Right cardiac atrium (tissue), 5 donors: ENCODE measurements around the gene ARHGAP6. TPM values are rescaled to one million over a fixed set of nuclear protein-coding genes. Genes with fewer than 3 reads are reported as not detected.

ENCODE experiments used
- ATAC-seq, 2 donors: fragments of 200-7000 bp; cut with Tn5 transposase; one replicate each; pipeline versions ENCODE4 v1.8.0 to v1.9.1; 2020; ENCODE audit warnings: moderate library complexity in 2 of 2, mild to moderate bottlenecking in 1 of 2
- DNase-seq, 3 donors: peaks; one replicate each; pipeline ENCODE4 v3.0.0-alpha.2; 2020
- H3K27ac ChIP-seq: one replicate; pipeline ENCODE4 v1.5.1; 2013; ENCODE audit warnings: mild to moderate bottlenecking, low read length, control low read depth, moderate library complexity
- H3K27me3 ChIP-seq: one replicate; pipeline ENCODE4 v1.6.1; 2013; ENCODE audit not compliant: control insufficient read depth, insufficient read depth
- H3K4me1 ChIP-seq: one replicate; pipeline ENCODE4 v1.6.1; 2013; ENCODE audit warnings: low read length; ENCODE audit not compliant: control insufficient read depth, insufficient read depth
- H3K4me3 ChIP-seq: one replicate; pipeline ENCODE4 v1.5.1; 2013; ENCODE audit warnings: low read length, control low read depth
- H3K9me3 ChIP-seq: one replicate; pipeline ENCODE4 v1.6.1; 2013; ENCODE audit warnings: low read length; ENCODE audit not compliant: control insufficient read depth
- WGBS: extraction: QIAGEN DNeasy Blood & Tissue Kit; methylation state at CpG from one replicate; pipeline ENCODE4 v1.1.7; 2013; 5-methylcytosine and 5-hydroxymethylcytosine counted together
- intact Hi-C, 4 donors: fragments of 100-400 bp; cut with DNase I; formaldehyde crosslinking; loops; one replicate each; pipeline versions ENCODE4 v1.11.0 to v1.14.0; 2022 to 2023
- polyA plus RNA-seq: library from polyadenylated mRNA; stranded (reverse); fragments of 200-250 nt; gene quantifications from one replicate; pipeline ENCODE4 v1.2.3, GENCODE V29; 2013
- total RNA-seq, 4 donors: library from RNA; stranded (reverse); fragmentation: NEBNext Ultra II Directional; extraction: Animal tissue kit (Norgen Biotek cat#: 25700); gene quantifications; one replicate each; pipeline ENCODE4 v1.2.1, GENCODE V29; 2021
- donor health status: healthy with polysubstance abuse.
- donor health status: DM: no; HTN: yes; CAD: no.
- donor health status: DM: no; HTN: no; CAD: no.
- donor health status: DM: no; HTN: yes; CAD: no; lungs with severe emphysema.
- donor health status: DM: yes; HTN: yes; CAD: no.

The ARHGAP6 gene
- total and polyA plus RNA-seq, 5 donors, result 2.3 to 4.5 (median 3.1) TPM

DNA sequence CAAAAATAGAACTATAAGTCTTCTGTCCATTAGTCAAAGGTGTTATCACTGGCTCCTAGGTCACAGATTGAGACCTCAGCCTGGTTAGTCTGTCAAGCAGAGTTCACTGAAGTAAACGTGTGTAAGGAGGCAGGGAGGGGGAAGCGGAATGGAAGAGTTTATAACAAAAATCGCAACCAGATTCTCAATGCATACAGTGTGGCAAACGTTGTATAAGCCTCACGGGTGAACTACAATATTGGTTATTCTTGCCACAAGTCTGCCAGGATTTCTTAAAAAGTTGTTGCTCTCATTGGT is 257.7 kb downstream of the ARHGAP6 start:
- no peak for DNase-seq

DNA sequence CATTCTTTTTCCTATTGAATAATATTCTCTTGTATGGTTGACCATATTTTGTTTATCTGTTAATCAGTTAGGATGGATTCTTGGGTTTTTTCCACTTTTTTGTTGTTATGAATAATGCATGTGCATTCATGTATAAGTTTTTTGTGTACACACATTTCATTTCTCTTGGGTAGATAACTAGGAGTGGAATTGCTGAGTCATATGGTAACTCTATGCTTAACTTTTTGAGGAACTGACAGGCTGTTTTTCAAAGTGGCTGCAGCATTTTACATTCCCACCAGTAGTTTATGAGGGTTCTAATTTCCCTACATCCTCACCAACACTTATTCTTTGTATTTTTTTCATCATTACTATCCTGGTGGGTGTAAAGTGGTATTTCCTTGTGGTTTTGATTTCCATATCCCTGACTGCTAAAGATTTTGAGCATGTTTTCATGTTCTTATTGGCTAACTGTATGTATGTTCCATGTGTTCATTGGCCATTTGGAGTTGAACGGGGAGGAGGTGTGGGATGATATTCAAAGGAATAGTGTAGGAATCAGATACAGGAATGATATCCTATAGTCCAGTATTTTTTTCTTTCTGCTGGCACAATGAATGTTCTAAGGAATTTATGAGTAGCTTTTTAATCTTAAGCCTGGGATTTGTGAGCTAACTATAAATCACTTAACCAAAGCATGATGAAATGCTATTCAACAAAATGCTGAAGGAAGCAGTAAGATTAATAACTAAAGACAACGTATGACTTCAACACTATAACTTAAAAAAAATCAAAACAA is 258.2 kb downstream of the ARHGAP6 start:
- Histone ChIP-seq H3K27ac (no peak overlapping the region), H3K4me3 (no peak overlapping the region), H3K9me3 (no peaks in the 10 kb centered on the region), H3K4me1 (no peaks in the 10 kb centered on the region), H3K27me3 (no peaks in the 10 kb centered on the region)
- no peak for DNase-seq
- ATAC-seq, result no peak
- WGBS, result 88% methylated on average over 2 of the region's 2 CpGs
- intact Hi-C loops, result no loop called here

More for the DNA sequence above, 257.7 kb downstream of the ARHGAP6 start:
- intact Hi-C loops, result no loop called here
- Histone ChIP-seq H3K4me1 (no peaks in the 10 kb centered on the region), H3K9me3 (no peaks in the 10 kb centered on the region), H3K27me3 (no peaks in the 10 kb centered on the region), H3K4me3 (no peak overlapping the region), H3K27ac (no peak overlapping the region)
- WGBS, result 88% methylated on average over 5 of the region's 5 CpGs
- no peak for ATAC-seq

DNA sequence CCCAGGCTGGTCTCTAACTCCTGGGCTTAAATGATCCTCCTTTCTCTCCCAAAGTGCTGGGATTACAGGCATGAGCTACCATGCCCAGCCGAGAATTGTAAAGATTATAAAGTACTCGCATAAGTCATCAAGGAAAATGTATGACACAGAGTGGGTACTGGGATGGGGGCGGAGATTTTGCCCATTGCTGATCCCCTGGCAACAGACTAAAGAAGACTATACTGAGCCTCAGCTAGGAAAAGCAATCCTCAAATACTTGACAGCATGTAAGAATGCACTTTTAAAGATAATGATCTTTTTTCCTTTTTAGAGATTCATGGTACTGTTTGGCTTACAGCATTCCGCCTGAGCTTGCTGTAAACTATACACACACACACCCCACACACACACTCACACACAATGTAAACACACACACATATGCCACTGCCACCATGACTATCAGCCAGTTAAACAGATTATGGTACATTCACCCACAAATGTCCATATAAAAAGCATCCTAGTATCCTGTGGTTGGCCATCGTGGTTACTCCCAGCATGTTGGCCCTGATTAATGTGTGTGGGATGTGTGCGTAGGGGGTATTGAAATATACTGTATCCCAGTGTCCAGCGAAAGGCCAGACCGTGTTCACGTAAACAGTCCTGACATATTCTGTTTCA is 259.5 kb downstream of the ARHGAP6 start:
- no peak overlapping the region for H3K4me3 ChIP-seq
- 91% methylated on average over 9 of the region's 9 CpGs for WGBS
- H3K27ac ChIP-seq, result no peak overlapping the region
- no peaks in the 10 kb centered on the region for H3K4me1 ChIP-seq
- no peaks in the 10 kb centered on the region for H3K27me3 ChIP-seq
- ATAC-seq, result no peak
- no peak for DNase-seq
- intact Hi-C loops, result no loop called here
- H3K9me3 ChIP-seq, result no peaks in the 10 kb centered on the region

DNA sequence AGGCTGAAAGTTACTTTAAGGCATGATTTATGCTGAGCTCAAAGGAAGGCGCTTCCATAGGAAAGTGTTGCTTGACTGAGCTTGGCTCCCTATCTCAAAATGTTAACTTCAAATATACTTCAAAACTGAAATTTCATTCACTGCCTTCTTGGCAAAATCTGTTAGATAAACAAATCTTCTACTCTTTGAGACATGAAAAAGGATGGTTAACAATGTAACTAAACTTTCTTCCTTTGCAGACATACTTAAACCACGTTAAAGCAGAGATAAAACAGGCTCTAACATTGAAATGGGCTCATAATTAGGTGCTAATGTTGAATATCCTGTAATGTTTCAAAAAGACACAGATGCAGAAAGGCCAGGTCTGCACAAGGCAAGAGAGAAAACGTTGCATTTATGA is 262.1 kb downstream of the ARHGAP6 start:
- Histone ChIP-seq H3K4me1 (no peaks in the 10 kb centered on the region), H3K4me3 (no peak overlapping the region), H3K27ac (no peak overlapping the region), H3K9me3 (no peaks in the 10 kb centered on the region), H3K27me3 (no peaks in the 10 kb centered on the region)
- ATAC-seq (no peak), DNase-seq (no peak)
- 65% methylated on average over 3 of the region's 3 CpGs for whole genome bisulfite sequencing
- intact Hi-C loops, result no loop called here

DNA sequence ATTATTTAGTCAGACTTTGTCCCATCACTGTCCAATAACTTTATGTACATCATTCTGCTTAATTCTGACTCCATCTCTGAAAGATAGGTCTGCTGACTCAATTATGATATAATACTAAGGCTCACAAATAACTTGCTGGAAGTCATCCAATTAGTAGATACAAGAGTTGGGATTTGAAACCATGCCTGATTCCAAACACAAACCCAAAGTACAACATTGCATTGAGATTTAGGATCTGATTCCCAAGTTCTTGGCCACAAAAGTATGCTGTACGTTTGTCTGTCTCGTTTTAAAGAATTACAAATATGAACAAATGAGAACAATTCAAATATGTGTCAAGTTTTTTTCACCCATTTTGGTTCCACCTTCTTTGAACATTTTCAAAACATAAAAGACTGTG is 263.8 kb downstream of the ARHGAP6 start:
- WGBS, result 59% methylated on average over 2 of the region's 2 CpGs
- DNase-seq, result no peak
- H3K27ac ChIP-seq, result no peak overlapping the region
- intact Hi-C loops, result no loop called here
- no peaks in the 10 kb centered on the region for H3K9me3 ChIP-seq
- no peak overlapping the region for H3K4me3 ChIP-seq
- H3K4me1 ChIP-seq, result no peaks in the 10 kb centered on the region
- ATAC-seq, result no peak
- no peaks in the 10 kb centered on the region for H3K27me3 ChIP-seq

DNA sequence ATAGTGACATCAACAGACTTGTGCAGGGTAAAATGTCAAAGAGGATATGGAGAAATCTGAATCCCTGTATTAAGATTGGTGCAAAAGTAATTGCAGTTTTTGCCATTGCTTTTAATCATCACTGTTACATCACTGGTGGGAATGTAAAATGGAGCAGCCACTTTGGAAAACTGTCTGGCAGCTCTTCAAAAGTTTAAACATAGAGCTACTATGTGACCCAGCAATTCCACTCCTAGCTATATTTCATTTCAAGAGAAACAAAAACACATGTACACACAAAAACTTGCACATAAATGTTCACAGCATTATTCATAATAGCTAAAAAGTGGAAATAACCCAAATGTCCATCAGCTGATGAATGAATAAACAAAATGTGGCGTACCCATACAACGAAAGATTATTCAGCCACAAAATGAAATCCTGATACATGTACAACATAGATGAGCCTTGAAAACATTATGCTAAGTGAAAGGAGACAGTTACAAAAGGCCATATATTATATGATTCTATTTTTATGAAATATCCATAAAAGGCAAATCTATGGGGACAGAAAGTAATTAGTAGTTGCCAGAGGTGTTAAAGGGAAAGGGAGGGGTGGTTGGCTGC is 266.1 kb downstream of the ARHGAP6 start:
- Histone ChIP-seq H3K27me3 (no peaks in the 10 kb centered on the region), H3K4me3 (no peak overlapping the region), H3K4me1 (no peaks in the 10 kb centered on the region), H3K9me3 (no peaks in the 10 kb centered on the region), H3K27ac (no peak overlapping the region)
- intact Hi-C loops, result no loop called here
- ATAC-seq (no peak), DNase-seq (no peak)
- 86% methylated on average over 2 of the region's 2 CpGs for whole genome bisulfite sequencing

DNA sequence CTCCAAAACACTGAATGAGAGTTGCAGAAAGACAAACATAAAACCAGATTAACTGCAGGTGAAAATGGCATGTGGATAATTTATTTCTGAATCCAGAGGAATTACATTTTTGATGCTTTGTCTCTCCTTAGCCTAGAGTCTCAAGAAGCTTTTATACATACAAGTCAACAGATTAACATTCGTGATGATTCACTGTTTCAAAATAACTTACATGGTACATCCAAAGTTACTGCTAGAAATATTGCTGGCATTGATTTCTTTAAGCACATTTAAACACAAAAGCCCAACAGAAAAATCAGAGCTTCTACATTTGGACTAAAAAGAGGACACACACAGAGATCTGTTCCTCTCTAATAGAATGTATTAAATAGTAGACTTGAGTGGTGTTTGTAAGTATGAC is 266.9 kb downstream of the ARHGAP6 start:
- intact Hi-C loops, result no loop called here
- H3K9me3 ChIP-seq, result no peaks in the 10 kb centered on the region
- H3K4me3 ChIP-seq, result no peak overlapping the region
- no peak overlapping the region for H3K27ac ChIP-seq
- no peaks in the 10 kb centered on the region for H3K27me3 ChIP-seq
- ATAC-seq, result no peak
- 54% methylated on average over 1 of the region's 1 CpG for WGBS
- no peaks in the 10 kb centered on the region for H3K4me1 ChIP-seq
- DNase-seq, result no peak

DNA sequence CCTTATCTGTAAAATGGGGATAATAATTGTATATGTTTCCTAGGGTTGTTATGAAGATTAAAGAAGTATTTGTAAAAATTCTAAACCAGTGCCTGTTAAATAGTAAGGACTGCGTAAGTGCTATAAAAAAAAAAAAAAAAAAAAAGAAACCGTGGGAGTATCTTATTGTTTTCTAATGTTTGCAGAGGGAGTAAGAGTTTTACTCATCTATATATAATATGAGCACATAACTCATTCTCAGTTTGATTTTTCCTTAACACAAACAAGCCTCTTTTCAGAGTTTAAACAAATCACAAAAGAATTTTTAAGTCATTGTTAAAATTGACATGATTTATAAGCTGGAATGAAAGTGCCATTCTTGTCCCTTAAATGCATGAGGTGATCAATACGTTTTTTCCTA is 267.6 kb downstream of the ARHGAP6 start:
- H3K4me1 ChIP-seq, result no peaks in the 10 kb centered on the region
- WGBS, result 80% methylated on average over 3 of the region's 3 CpGs
- no peak overlapping the region for H3K4me3 ChIP-seq
- intact Hi-C loops, result no loop called here
- H3K27ac ChIP-seq, result no peak overlapping the region
- ATAC-seq (no peak), DNase-seq (no peak)
- no peaks in the 10 kb centered on the region for H3K9me3 ChIP-seq
- H3K27me3 ChIP-seq, result no peaks in the 10 kb centered on the region

DNA sequence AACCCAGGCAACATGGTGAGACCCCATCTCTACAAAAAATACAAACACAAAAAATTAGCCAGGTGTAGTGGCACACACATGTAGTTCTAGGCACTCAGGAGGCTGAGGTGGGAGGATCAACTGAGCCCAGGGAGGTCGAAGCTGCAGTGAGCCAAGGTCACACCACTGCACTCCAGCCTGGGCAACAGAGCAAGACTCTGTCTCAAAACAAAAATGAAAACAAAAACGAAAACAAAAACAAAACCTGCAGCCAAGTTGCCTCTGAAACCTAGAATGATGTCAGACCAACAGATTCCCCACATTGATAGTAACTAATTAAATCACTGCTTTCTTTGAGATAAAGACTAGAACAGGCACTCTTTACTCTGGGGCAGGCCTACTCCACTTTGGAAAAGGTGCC is 268.0 kb downstream of the ARHGAP6 start:
- WGBS, result 84% methylated on average over 2 of the region's 2 CpGs
- DNase-seq, result no peak
- ATAC-seq, result no peak
- H3K27me3 ChIP-seq, result no peaks in the 10 kb centered on the region
- no peaks in the 10 kb centered on the region for H3K4me1 ChIP-seq
- intact Hi-C loops, result no loop called here
- H3K4me3 ChIP-seq, result no peak overlapping the region
- no peak overlapping the region for H3K27ac ChIP-seq
- H3K9me3 ChIP-seq, result no peaks in the 10 kb centered on the region

DNA sequence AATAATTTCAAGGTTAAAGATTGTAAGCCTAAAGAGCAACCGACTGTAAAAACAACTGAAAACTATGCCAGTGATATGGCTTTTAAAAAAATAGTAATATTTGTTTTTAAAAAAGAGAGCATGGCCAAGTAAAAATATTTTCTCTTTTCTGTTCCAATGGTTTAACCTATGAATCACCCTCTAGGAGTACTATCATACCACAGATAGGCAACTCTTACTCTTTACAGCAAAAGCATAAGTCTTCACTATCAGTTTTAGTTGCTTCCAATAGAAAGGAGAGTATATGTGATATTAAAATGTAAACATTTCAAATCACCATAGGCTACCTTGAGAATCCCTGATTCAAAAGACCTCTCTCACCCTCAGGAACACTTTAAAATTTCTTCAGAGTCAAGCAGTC is 269.9 kb downstream of the ARHGAP6 start:
- Histone ChIP-seq H3K4me3 (no peak overlapping the region), H3K9me3 (no peaks in the 10 kb centered on the region), H3K27ac (no peak overlapping the region), H3K27me3 (no peaks in the 10 kb centered on the region), H3K4me1 (no peaks in the 10 kb centered on the region)
- no peak for ATAC-seq
- 38% methylated on average over 1 of the region's 1 CpG for WGBS
- intact Hi-C loops, result no loop called here
- DNase-seq, result no peak

DNA sequence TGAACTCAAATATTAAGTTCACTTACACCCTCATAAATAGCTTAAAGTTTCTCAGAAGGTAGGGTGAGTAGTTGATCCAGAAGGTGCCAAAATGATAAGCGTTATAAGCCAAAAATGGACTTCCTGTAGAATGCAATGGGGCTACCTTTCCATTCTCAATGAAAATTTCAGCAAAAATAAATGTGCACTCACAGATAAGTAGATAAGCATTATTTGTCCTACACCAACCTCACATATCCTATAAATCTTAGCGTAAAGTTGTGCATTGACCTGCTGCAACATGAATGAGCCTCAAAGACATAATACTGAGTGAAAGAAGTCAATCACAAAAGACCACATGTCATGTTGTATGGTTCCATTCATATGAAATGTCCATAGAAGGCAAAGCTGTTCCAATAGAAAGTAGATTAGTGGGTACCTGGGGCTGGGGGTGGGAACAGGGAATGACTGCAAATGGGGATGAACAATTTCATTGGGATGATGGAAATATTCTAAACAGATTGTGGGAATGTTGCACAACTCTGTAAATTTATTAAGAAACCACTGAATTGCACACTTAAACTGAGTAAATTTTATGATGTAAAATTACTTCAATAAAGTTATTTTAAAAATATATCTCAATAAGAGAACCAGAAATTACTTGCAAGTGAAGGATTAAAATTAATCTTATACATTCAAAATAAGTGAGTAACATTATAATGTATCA is 271.6 kb downstream of the ARHGAP6 start:
- H3K27ac ChIP-seq, result no peak overlapping the region
- DNase-seq, result no peak
- no peaks in the 10 kb centered on the region for H3K4me1 ChIP-seq
- no peak for ATAC-seq
- H3K4me3 ChIP-seq, result no peak overlapping the region
- intact Hi-C loops, result no loop called here
- H3K27me3 ChIP-seq, result no peaks in the 10 kb centered on the region
- 86% methylated on average over 2 of the region's 2 CpGs for WGBS
- no peaks in the 10 kb centered on the region for H3K9me3 ChIP-seq
